ENCODE data around the gene TNRC18.
"Not testable (repeated sequence)": the region's sequence is repeated elsewhere in the genome, so short reads cannot be mapped to it uniquely, and the experiment has no call there.

DNA sequence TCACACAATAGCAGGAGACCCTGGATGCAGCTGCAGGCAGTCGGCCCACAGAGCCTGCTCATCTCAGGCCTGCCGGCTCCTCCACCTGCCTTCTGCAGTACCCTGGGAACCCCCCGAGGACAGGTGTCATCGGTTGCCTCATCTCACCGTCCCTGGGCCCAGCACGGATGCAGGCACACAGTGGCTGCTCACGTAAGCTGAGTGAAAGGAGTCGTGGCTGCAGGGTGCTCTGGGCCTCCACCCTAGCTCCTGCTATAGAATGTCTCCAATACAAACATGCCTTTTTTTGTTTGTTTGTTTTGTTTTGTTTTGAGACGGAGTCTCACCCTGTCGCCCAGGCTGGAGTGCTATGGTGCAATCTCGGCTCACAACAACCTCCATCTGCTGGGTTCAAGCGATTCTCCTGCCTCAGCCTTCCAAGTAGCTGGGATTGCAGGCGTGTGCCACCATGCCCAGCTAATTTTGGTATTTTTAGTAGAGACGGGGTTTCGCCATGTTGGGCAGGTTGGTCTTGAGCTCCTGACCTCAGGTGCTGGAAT lies 163.0 kb downstream of the TNRC18 start:
- TF ChIP-seq, protein P1, sequence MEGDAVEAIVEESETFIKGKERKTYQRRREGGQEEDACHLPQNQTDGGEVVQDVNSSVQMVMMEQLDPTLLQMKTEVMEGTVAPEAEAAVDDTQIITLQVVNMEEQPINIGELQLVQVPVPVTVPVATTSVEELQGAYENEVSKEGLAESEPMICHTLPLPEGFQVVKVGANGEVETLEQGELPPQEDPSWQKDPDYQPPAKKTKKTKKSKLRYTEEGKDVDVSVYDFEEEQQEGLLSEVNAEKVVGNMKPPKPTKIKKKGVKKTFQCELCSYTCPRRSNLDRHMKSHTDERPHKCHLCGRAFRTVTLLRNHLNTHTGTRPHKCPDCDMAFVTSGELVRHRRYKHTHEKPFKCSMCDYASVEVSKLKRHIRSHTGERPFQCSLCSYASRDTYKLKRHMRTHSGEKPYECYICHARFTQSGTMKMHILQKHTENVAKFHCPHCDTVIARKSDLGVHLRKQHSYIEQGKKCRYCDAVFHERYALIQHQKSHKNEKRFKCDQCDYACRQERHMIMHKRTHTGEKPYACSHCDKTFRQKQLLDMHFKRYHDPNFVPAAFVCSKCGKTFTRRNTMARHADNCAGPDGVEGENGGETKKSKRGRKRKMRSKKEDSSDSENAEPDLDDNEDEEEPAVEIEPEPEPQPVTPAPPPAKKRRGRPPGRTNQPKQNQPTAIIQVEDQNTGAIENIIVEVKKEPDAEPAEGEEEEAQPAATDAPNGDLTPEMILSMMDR (IDR thresholded peaks at IDR 0.05; ENCODE audit: low read length): not testable (repeated sequence)
- TF ChIP-seq EZH2 (IDR thresholded peaks at IDR 0.05; ENCODE audit: borderline replicate concordance, low read length): not testable (repeated sequence)
